MM.1S (cell line): Measurements from ENCODE around the gene OR51G2.

ENCODE experiments used
- CTCF ChIP-seq: fragments of 300-600 bp; sonication (generic); IDR thresholded peaks from 2 replicates; pipeline ENCODE4 v1.5.1; 2016; ENCODE audit warnings: antibody characterized with exemption, low read length, mixed read lengths
- EZH2 ChIP-seq: fragments of 300-600 bp; sonication (generic); optimal IDR thresholded peaks from 2 replicates; pipeline ENCODE3; 2017; ENCODE audit warnings: low read depth, mild to moderate bottlenecking, antibody characterized with exemption, low read length, mixed read lengths

- TF ChIP-seq CTCF (no peak), EZH2 (no peak)
Observed at GRCh38 chr11:4960877-4961276, 41.7 kb upstream of the OR51G2 start.
